Large intestine (tissue), 3 donors: ENCODE results near the gene CPED1. TPM values are rescaled to one million over a fixed set of nuclear protein-coding genes. Genes with fewer than 3 reads are reported as not detected.

Source experiments
- DNase-seq, 2 donors: peaks; one replicate each; pipeline versions ENCODE4 v3.0.0 to v3.0.0-alpha.2; 2013
- H3K27ac ChIP-seq: one replicate; pipeline ENCODE4 v1.5.1; 2013; ENCODE audit warnings: low read length
- H3K27me3 ChIP-seq: 2 replicates; pipeline ENCODE4 v1.6.1; 2013; ENCODE audit warnings: low read length; ENCODE audit not compliant: control insufficient read depth, insufficient read depth
- H3K36me3 ChIP-seq: 2 replicates; pipeline ENCODE4 v1.6.1; 2013; ENCODE audit warnings: low read length; ENCODE audit not compliant: control insufficient read depth, insufficient read depth
- H3K4me1 ChIP-seq: one replicate; pipeline ENCODE4 v1.6.1; 2013; ENCODE audit warnings: low read length; ENCODE audit not compliant: control insufficient read depth, insufficient read depth
- H3K4me3 ChIP-seq: one replicate; pipeline ENCODE4 v1.5.1; 2013; ENCODE audit warnings: low read length
- H3K9me3 ChIP-seq: one replicate; pipeline ENCODE4 v1.6.1; 2013; ENCODE audit warnings: mild to moderate bottlenecking, low read depth, low read length, moderate library complexity; ENCODE audit not compliant: control insufficient read depth
- WGBS: methylation state at CpG from one replicate; pipeline ENCODE4 v1.1.5; 2013; ENCODE audit warnings: low lambda C conversion rate; ENCODE audit not compliant: insufficient coverage; 5-methylcytosine and 5-hydroxymethylcytosine counted together
- polyA plus RNA-seq: library from polyadenylated mRNA; unstranded; fragments of 120-200 nt; gene quantifications from one replicate; pipeline ENCODE4 v1.2.1, GENCODE V29; 2013

The CPED1 gene
- polyA plus RNA-seq, 1 donor, result 12.1 TPM

DNA sequence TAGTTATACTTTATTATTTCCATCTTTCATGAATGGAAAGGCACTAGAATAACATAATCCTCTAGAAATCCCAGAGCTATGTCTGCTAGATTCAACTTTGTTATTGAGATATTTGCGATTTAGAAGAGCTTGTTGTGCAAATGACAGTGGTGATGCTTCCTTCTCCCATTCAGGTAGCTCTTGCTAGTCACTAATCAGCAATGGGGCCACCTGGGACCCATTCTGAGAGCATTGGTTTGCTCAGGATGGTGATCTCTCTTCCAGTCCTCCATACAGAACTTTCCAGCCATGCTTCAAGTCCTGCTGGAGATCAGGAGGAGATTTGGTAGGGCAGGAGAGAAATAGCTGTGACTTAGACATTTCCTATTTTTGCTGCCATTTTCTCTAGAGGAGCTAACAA is 274.5 kb downstream of the CPED1 start:
- WGBS, result no CpG with 5 or more reads among the region's 1 CpG
- H3K4me3 ChIP-seq, result no peak overlapping the region
- H3K9me3 ChIP-seq, result no peaks in the 10 kb centered on the region
- H3K27me3 ChIP-seq, result no peaks in the 10 kb centered on the region
- H3K36me3 ChIP-seq, result no peaks in the 10 kb centered on the region
- no peak overlapping the region for H3K27ac ChIP-seq
- DNase-seq, result no peak
- no peaks in the 10 kb centered on the region for H3K4me1 ChIP-seq

- Histone ChIP-seq H3K4me1 (no peaks in the 10 kb centered on the region), H3K27me3 (no peaks in the 10 kb centered on the region), H3K27ac (no peak overlapping the region), H3K36me3 (no peaks in the 10 kb centered on the region), H3K9me3 (no peaks in the 10 kb centered on the region), H3K4me3 (no peak overlapping the region)
- no peak for DNase-seq
- WGBS, result no CpG with 5 or more reads among the region's 3 CpGs
Measured at GRCh38 chr7:121266307-121266894, 277.9 kb downstream of the CPED1 start.

DNA sequence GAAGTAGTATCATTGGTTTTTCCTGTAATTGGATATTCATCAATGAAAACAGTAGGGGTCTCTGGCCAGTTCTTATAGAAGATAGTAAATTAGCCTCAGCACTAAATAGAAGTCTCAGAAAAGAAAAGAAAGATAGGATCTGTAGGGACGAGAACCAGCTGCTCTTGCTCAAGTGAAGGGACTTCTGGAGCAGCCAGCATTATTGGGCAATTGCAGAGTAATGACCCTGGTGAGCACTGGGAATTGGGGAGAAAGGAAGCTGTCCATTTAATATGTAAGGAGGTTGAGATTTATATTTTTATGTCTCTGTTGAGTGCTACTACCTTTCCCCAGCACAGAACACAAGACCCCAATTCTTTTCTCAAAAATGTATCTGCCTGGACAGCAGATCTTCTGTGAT is 279.1 kb downstream of the CPED1 start:
- no CpG with 5 or more reads among the region's 1 CpG for WGBS
- H3K36me3 ChIP-seq, result no peaks in the 10 kb centered on the region
- no peaks in the 10 kb centered on the region for H3K27me3 ChIP-seq
- H3K27ac ChIP-seq, result no peak overlapping the region
- no peaks in the 10 kb centered on the region for H3K4me1 ChIP-seq
- H3K4me3 ChIP-seq, result no peak overlapping the region
- DNase-seq, result no peak
- H3K9me3 ChIP-seq, result no peaks in the 10 kb centered on the region

- no peak overlapping the region for H3K4me3 ChIP-seq
- DNase-seq, result no peak
- H3K27ac ChIP-seq, result no peak overlapping the region
- H3K36me3 ChIP-seq, result no peaks in the 10 kb centered on the region
- no peaks in the 10 kb centered on the region for H3K9me3 ChIP-seq
- H3K4me1 ChIP-seq, result no peaks in the 10 kb centered on the region
- 100% methylated on average over 1 of the region's 3 CpGs for WGBS
- no peaks in the 10 kb centered on the region for H3K27me3 ChIP-seq
Measured at GRCh38 chr7:121269798-121270197, 281.3 kb downstream of the CPED1 start.

DNA sequence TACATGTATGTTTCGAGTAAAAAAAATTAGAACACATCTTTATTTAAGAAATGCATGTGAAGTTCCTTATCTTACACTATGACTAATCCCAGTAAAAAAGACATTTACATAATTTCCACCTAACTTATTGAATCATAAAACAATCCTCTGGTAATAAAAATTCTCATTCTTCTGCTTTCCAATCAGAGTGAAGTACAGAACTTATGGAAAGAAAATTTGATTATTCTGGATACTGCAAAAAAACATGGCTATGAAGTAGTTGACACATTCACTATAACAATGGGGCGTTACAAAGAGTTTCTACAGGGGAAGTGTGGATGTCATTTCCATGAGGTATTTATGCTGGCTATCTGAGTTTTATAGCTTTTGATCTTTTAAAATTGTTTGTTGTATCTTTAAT is 282.6 kb downstream of the CPED1 start:
- H3K27ac ChIP-seq, result no peak overlapping the region
- H3K4me1 ChIP-seq, result no peaks in the 10 kb centered on the region
- no peaks in the 10 kb centered on the region for H3K36me3 ChIP-seq
- WGBS, result 92% methylated on average over 1 of the region's 2 CpGs
- no peak for DNase-seq
- no peaks in the 10 kb centered on the region for H3K9me3 ChIP-seq
- no peaks in the 10 kb centered on the region for H3K27me3 ChIP-seq
- H3K4me3 ChIP-seq, result no peak overlapping the region

GRCh38 chr7:121271916-121272315 is 283.4 kb downstream of the CPED1 start:
- no CpG with 5 or more reads among the region's 2 CpGs for WGBS
- Histone ChIP-seq H3K36me3 (no peaks in the 10 kb centered on the region), H3K27ac (no peak overlapping the region), H3K4me1 (no peaks in the 10 kb centered on the region), H3K4me3 (no peak overlapping the region), H3K27me3 (no peaks in the 10 kb centered on the region), H3K9me3 (no peaks in the 10 kb centered on the region)
- no peak for DNase-seq

DNA sequence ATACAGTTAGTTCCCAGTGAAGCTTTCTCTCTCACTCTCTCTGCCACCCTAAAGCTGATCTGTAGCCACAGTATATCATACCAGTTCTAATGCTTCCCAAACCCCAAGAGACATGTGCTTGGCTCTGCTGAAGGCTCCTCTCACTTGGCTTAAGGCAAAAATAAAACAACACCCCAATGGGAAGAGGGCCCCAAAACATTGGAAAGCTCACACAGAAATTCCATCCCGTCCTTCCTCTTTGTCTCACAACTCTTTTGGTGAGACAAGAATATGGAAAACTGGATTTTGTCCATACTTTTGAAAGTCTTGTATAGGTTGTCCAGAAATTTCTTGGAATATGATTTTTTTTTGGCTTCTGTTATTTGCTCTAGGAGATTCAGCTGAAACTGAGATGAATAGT is 284.2 kb downstream of the CPED1 start:
- DNase-seq, result no peak
- no peaks in the 10 kb centered on the region for H3K4me1 ChIP-seq
- no peaks in the 10 kb centered on the region for H3K9me3 ChIP-seq
- H3K36me3 ChIP-seq, result no peaks in the 10 kb centered on the region
- WGBS, result no CpG with 5 or more reads among the region's 1 CpG
- H3K4me3 ChIP-seq, result no peak overlapping the region
- H3K27ac ChIP-seq, result no peak overlapping the region
- no peaks in the 10 kb centered on the region for H3K27me3 ChIP-seq

GRCh38 chr7:121273467-121274167 is 285.1 kb downstream of the CPED1 start:
- no CpG with 5 or more reads among the region's 2 CpGs for WGBS
- H3K27me3 ChIP-seq, result no peaks in the 10 kb centered on the region
- no peaks in the 10 kb centered on the region for H3K4me1 ChIP-seq
- H3K4me3 ChIP-seq, result no peak overlapping the region
- no peak for DNase-seq
- H3K9me3 ChIP-seq, result no peaks in the 10 kb centered on the region
- no peak overlapping the region for H3K27ac ChIP-seq
- no peaks in the 10 kb centered on the region for H3K36me3 ChIP-seq

DNA sequence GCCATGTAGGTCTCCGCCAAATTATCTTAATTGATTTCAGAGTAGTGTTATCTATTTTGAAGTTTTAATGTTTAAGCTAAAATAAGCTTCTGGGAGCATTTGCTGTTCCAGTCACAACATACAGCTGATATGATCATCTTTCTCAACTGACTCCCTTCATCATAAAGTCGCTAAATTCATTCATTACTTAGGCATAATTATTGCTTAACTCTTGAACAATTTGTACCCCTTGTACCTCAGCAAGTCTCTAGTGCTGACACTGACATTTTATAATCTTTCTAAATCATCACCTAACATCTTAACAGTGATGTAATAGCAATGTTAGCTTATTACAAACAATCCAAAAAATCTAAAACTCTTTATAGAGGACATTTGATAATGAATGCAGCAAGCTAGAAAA is 286.0 kb downstream of the CPED1 start:
- no peak for DNase-seq
- Histone ChIP-seq H3K27ac (no peak overlapping the region), H3K4me3 (no peak overlapping the region), H3K27me3 (no peaks in the 10 kb centered on the region), H3K4me1 (no peaks in the 10 kb centered on the region), H3K9me3 (no peaks in the 10 kb centered on the region), H3K36me3 (no peaks in the 10 kb centered on the region)
- 40% methylated on average over 1 of the region's 2 CpGs for WGBS

- no CpG with 5 or more reads among the region's 3 CpGs for WGBS
- DNase-seq, result no peak
- no peak overlapping the region for H3K4me3 ChIP-seq
- no peaks in the 10 kb centered on the region for H3K27me3 ChIP-seq
- no peaks in the 10 kb centered on the region for H3K36me3 ChIP-seq
- no peaks in the 10 kb centered on the region for H3K4me1 ChIP-seq
- no peak overlapping the region for H3K27ac ChIP-seq
- no peaks in the 10 kb centered on the region for H3K9me3 ChIP-seq
Measured at GRCh38 chr7:121275204-121275603, 286.7 kb downstream of the CPED1 start.

DNA sequence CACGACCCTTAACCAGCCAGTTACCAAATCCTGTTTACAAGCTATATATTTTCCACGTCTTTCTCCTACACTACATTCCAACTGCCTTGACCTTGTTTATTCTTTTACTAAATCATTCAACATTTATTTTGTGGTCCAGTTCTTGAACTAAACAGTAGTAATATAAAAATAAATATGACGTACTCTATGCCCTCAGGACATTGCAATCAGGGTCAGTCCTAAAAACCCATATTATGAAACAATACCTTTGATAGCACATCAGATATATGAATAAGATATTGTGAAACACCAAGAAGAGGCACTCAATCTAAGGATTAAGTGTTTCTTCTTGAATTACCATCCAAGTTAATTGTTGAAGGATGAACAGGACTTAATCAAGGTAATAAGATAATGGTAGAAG is 287.8 kb downstream of the CPED1 start:
- Histone ChIP-seq H3K9me3 (no peaks in the 10 kb centered on the region), H3K27me3 (no peaks in the 10 kb centered on the region), H3K4me3 (no peak overlapping the region), H3K36me3 (no peaks in the 10 kb centered on the region), H3K27ac (no peak overlapping the region), H3K4me1 (no peaks in the 10 kb centered on the region)
- no peak for DNase-seq
- WGBS, result 17% methylated on average over 2 of the region's 3 CpGs
